Measurements from ENCODE around the gene OR2F1. TPM values are rescaled to one million over a fixed set of nuclear protein-coding genes. Genes with fewer than 3 reads are reported as not detected.

Gene OR2F1
- total and polyA plus RNA-seq, 4 donors, result not detected

- Histone ChIP-seq H3K36me3 (ENCODE audit: control insufficient read depth in 1 of 2, insufficient read depth in 2 of 2, low read length in 1 of 2) (no peaks in the 10 kb centered on the region), H3K27me3 (ENCODE audit: control insufficient read depth in 1 of 2, insufficient read depth in 2 of 2, low read length in 1 of 2) (no peaks in the 10 kb centered on the region), H3K4me1 (ENCODE audit: control insufficient read depth in 1 of 2, insufficient read depth in 2 of 2, low read length in 2 of 2) (no peaks in the 10 kb centered on the region), H3K9me3 (ENCODE audit: control insufficient read depth, low read length) (no peaks in the 10 kb centered on the region), H3K27ac (ENCODE audit: low read depth in 1 of 2, low read length in 2 of 2) (no peak overlapping the region), H3K4me3 (ENCODE audit: low read length in 2 of 2) (no peak overlapping the region)
- DNase-seq (no peak), ATAC-seq (ENCODE audit: low FRiP score) (no peak)
- intact Hi-C loops (cut with DNase I), result no loop called here
- WGBS, 2 donors, result 88 to 91% methylated on average over 4 of the region's 4 CpGs
Measured at GRCh38 chr7:143945423-143945822, 9.2 kb upstream of the OR2F1 start.

- DNase-seq (no peak), ATAC-seq (ENCODE audit: low FRiP score) (no peak)
- intact Hi-C loops (cut with DNase I), result no loop called here
- Histone ChIP-seq H3K4me3 (ENCODE audit: low read length in 2 of 2) (no peak overlapping the region), H3K27me3 (ENCODE audit: control insufficient read depth in 1 of 2, insufficient read depth in 2 of 2, low read length in 1 of 2) (no peaks in the 10 kb centered on the region), H3K4me1 (ENCODE audit: control insufficient read depth in 1 of 2, insufficient read depth in 2 of 2, low read length in 2 of 2) (no peaks in the 10 kb centered on the region), H3K27ac (ENCODE audit: low read depth in 1 of 2, low read length in 2 of 2) (no peak overlapping the region), H3K36me3 (ENCODE audit: control insufficient read depth in 1 of 2, insufficient read depth in 2 of 2, low read length in 1 of 2) (no peaks in the 10 kb centered on the region), H3K9me3 (ENCODE audit: control insufficient read depth, low read length) (no peaks in the 10 kb centered on the region)
- WGBS, 2 donors, result 87 to 97% methylated on average over 2 of the region's 2 CpGs
Measured at GRCh38 chr7:143947111-143947510, 7.5 kb upstream of the OR2F1 start.

- intact Hi-C loops (cut with DNase I), result no loop called here
- Histone ChIP-seq H3K36me3 (ENCODE audit: control insufficient read depth in 1 of 2, insufficient read depth in 2 of 2, low read length in 1 of 2) (no peaks in the 10 kb centered on the region), H3K27me3 (ENCODE audit: control insufficient read depth in 1 of 2, insufficient read depth in 2 of 2, low read length in 1 of 2) (no peaks in the 10 kb centered on the region), H3K9me3 (ENCODE audit: control insufficient read depth, low read length) (no peaks in the 10 kb centered on the region), H3K27ac (ENCODE audit: low read depth in 1 of 2, low read length in 2 of 2) (no peak overlapping the region), H3K4me1 (ENCODE audit: control insufficient read depth in 1 of 2, insufficient read depth in 2 of 2, low read length in 2 of 2) (no peaks in the 10 kb centered on the region), H3K4me3 (ENCODE audit: low read length in 2 of 2) (no peak overlapping the region)
- ATAC-seq (ENCODE audit: low FRiP score), result no peak
- DNase-seq, result no peak
- WGBS, 2 donors, result 68 to 75% methylated on average over 2 of the region's 2 CpGs
Measured at GRCh38 chr7:143948733-143949132, 5.9 kb upstream of the OR2F1 start.

GRCh38 chr7:143953421-143953820 is 1.2 kb upstream of the OR2F1 start:
- intact Hi-C loops (cut with DNase I), result no loop called here
- Histone ChIP-seq H3K9me3 (ENCODE audit: control insufficient read depth, low read length) (no peaks in the 10 kb centered on the region), H3K4me3 (ENCODE audit: low read length in 2 of 2) (no peak overlapping the region), H3K4me1 (ENCODE audit: control insufficient read depth in 1 of 2, insufficient read depth in 2 of 2, low read length in 2 of 2) (peaks cover 0 to 2% of the 10 kb centered on the region in 2 donors), H3K27me3 (ENCODE audit: control insufficient read depth in 1 of 2, insufficient read depth in 2 of 2, low read length in 1 of 2) (no peaks in the 10 kb centered on the region), H3K27ac (ENCODE audit: low read depth in 1 of 2, low read length in 2 of 2) (no peak overlapping the region), H3K36me3 (ENCODE audit: control insufficient read depth in 1 of 2, insufficient read depth in 2 of 2, low read length in 1 of 2) (no peaks in the 10 kb centered on the region)
- 18 to 21% methylated on average over 3 of the region's 3 CpGs for WGBS, 2 donors
- DNase-seq (no peak), ATAC-seq (ENCODE audit: low FRiP score) (no peak)

- no peak for DNase-seq
- intact Hi-C loops (cut with DNase I), result no loop called here
- no peak for ATAC-seq (ENCODE audit: low FRiP score)
Measured at GRCh38 chr7:143954135-143954534, 509 bp upstream of the OR2F1 start.

GRCh38 chr7:143958781-143959180 is 4.1 kb downstream of the OR2F1 start:
- H3K9me3 ChIP-seq (ENCODE audit: control insufficient read depth, low read length), result peaks cover 1% of the 10 kb centered on the region
- DNase-seq (no peak), ATAC-seq (ENCODE audit: low FRiP score) (no peak)
- H3K36me3 ChIP-seq (ENCODE audit: control insufficient read depth in 1 of 2, insufficient read depth in 2 of 2, low read length in 1 of 2), result no peaks in the 10 kb centered on the region
- H3K4me1 ChIP-seq (ENCODE audit: control insufficient read depth in 1 of 2, insufficient read depth in 2 of 2, low read length in 2 of 2), result peaks cover 0 to 2% of the 10 kb centered on the region in 2 donors
- no peaks in the 10 kb centered on the region for H3K27me3 ChIP-seq (ENCODE audit: control insufficient read depth in 1 of 2, insufficient read depth in 2 of 2, low read length in 1 of 2)
- 89 to 92% methylated on average over 3 of the region's 3 CpGs for WGBS, 2 donors
- H3K4me3 ChIP-seq (ENCODE audit: low read length in 2 of 2), result no peak overlapping the region
- intact Hi-C loops (cut with DNase I), result no loop called here
- H3K27ac ChIP-seq (ENCODE audit: low read depth in 1 of 2, low read length in 2 of 2), result no peak overlapping the region

More at GRCh38 chr7:143954135-143954534, 509 bp upstream of the OR2F1 start:
- H3K4me3 ChIP-seq (ENCODE audit: low read length in 2 of 2), result no peak overlapping the region
- peak overlapping the region in 1 of 2 donors; percentile 12 for H3K27ac ChIP-seq (ENCODE audit: low read depth in 1 of 2, low read length in 2 of 2)
- H3K36me3 ChIP-seq (ENCODE audit: control insufficient read depth in 1 of 2, insufficient read depth in 2 of 2, low read length in 1 of 2), result no peaks in the 10 kb centered on the region
- peaks cover 0 to 2% of the 10 kb centered on the region in 2 donors for H3K4me1 ChIP-seq (ENCODE audit: control insufficient read depth in 1 of 2, insufficient read depth in 2 of 2, low read length in 2 of 2)
- H3K27me3 ChIP-seq (ENCODE audit: control insufficient read depth in 1 of 2, insufficient read depth in 2 of 2, low read length in 1 of 2), result no peaks in the 10 kb centered on the region
- WGBS, 2 donors, result 86 to 88% methylated on average over 2 of the region's 2 CpGs
- H3K9me3 ChIP-seq (ENCODE audit: control insufficient read depth, low read length), result no peaks in the 10 kb centered on the region

GRCh38 chr7:143960813-143961610 is 6.4 kb downstream of the OR2F1 start:
- Histone ChIP-seq H3K4me1 (ENCODE audit: control insufficient read depth in 1 of 2, insufficient read depth in 2 of 2, low read length in 2 of 2) (no peaks in the 10 kb centered on the region), H3K4me3 (ENCODE audit: low read length in 2 of 2) (no peak overlapping the region), H3K27ac (ENCODE audit: low read depth in 1 of 2, low read length in 2 of 2) (no peak overlapping the region), H3K9me3 (ENCODE audit: control insufficient read depth, low read length) (peaks cover 1% of the 10 kb centered on the region), H3K27me3 (ENCODE audit: control insufficient read depth in 1 of 2, insufficient read depth in 2 of 2, low read length in 1 of 2) (no peaks in the 10 kb centered on the region), H3K36me3 (ENCODE audit: control insufficient read depth in 1 of 2, insufficient read depth in 2 of 2, low read length in 1 of 2) (no peaks in the 10 kb centered on the region)
- 89% methylated on average over 5 of the region's 5 CpGs for WGBS, 2 donors
- DNase-seq, result no peak
- intact Hi-C loops (cut with DNase I), result loop anchor here in 1 of 2 donors (10.0 kb wide), 1 partner anchor 174 kb away; no protein-coding TSS in a partner anchor
- ATAC-seq (ENCODE audit: low FRiP score), result no peak

- intact Hi-C loops (cut with DNase I), result loop anchor here in 1 of 2 donors (10.0 kb wide), 1 partner anchor 170 kb away; no protein-coding TSS in a partner anchor
- WGBS, 2 donors, result 4 to 7% methylated on average over 2 of the region's 2 CpGs
- no peak for ATAC-seq (ENCODE audit: low FRiP score)
Measured at GRCh38 chr7:143965280-143965679, 10.6 kb downstream of the OR2F1 start.

GRCh38 chr7:143967398-143967797 is 12.8 kb downstream of the OR2F1 start:
- no peak for ATAC-seq (ENCODE audit: low FRiP score)
- intact Hi-C loops (cut with DNase I), result loop anchor here in 1 of 2 donors (10.0 kb wide), 1 partner anchor 167 kb away; no protein-coding TSS in a partner anchor
- 83% methylated on average over 4 of the region's 4 CpGs for WGBS, 2 donors

More at GRCh38 chr7:143965280-143965679, 10.6 kb downstream of the OR2F1 start:
- Histone ChIP-seq H3K9me3 (ENCODE audit: control insufficient read depth, low read length) (peaks cover 1% of the 10 kb centered on the region), H3K27ac (ENCODE audit: low read depth in 1 of 2, low read length in 2 of 2) (no peak overlapping the region), H3K4me1 (ENCODE audit: control insufficient read depth in 1 of 2, insufficient read depth in 2 of 2, low read length in 2 of 2) (no peaks in the 10 kb centered on the region), H3K36me3 (ENCODE audit: control insufficient read depth in 1 of 2, insufficient read depth in 2 of 2, low read length in 1 of 2) (no peaks in the 10 kb centered on the region), H3K4me3 (ENCODE audit: low read length in 2 of 2) (no peak overlapping the region), H3K27me3 (ENCODE audit: control insufficient read depth in 1 of 2, insufficient read depth in 2 of 2, low read length in 1 of 2) (no peaks in the 10 kb centered on the region)
- DNase-seq, result no peak

More at GRCh38 chr7:143967398-143967797, 12.8 kb downstream of the OR2F1 start:
- Histone ChIP-seq H3K27me3 (ENCODE audit: control insufficient read depth in 1 of 2, insufficient read depth in 2 of 2, low read length in 1 of 2) (no peaks in the 10 kb centered on the region), H3K27ac (ENCODE audit: low read depth in 1 of 2, low read length in 2 of 2) (no peak overlapping the region), H3K4me1 (ENCODE audit: control insufficient read depth in 1 of 2, insufficient read depth in 2 of 2, low read length in 2 of 2) (no peaks in the 10 kb centered on the region), H3K36me3 (ENCODE audit: control insufficient read depth in 1 of 2, insufficient read depth in 2 of 2, low read length in 1 of 2) (no peaks in the 10 kb centered on the region), H3K9me3 (ENCODE audit: control insufficient read depth, low read length) (peaks cover 1% of the 10 kb centered on the region), H3K4me3 (ENCODE audit: low read length in 2 of 2) (no peak overlapping the region)
- no peak for DNase-seq

Data from aorta (tissue), 5 donors.